DMS153 (cell line): ENCODE data around the gene ARHGAP45.
A peak's percentile ranks its signal among the peaks of the same experiment; 100 is the strongest.
"Not testable (repeated sequence)": the region's sequence is repeated elsewhere in the genome, so short reads cannot be mapped to it uniquely, and the experiment has no call there.

ENCODE experiments used
- DNase-seq: peaks from one replicate; lab custom pipeline; 2025; lab: John Stamatoyannopoulos, UW

Gene ARHGAP45

DNA sequence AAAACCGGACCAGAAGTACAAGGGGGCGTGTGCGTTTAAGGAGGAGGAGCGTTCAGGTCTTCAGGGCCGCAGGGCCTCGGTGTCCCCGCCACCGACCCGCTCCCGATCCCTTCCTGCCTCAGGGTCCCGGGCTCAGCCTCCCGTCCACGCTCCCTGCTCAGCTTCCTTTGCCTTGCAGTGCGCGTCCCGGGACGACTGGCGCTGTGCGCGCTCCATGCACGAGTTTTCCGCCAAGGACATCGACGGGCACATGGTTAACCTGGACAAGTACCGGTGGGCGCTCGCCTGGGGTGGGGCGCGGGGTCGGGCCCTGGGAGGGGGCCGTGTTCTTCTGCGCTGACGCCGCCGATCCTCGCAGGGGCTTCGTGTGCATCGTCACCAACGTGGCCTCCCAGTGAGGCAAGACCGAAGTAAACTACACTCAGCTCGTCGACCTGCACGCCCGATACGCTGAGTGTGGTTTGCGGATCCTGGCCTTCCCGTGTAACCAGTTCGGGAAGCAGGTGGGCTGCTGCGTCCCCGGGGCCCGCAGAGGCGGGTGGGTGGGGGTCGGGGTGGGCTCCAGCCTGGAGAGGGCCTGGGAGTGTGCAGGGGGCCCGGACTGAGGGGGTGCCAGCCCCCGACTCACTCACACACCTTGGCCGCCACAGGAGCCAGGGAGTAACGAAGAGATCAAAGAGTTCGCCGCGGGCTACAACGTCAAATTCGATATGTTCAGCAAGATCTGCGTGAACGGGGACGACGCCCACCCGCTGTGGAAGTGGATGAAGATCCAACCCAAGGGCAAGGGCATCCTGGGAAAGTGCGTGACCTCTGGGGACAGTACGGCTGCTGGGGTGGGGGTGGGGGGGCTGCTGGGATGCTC, 38.3 kb downstream of the ARHGAP45 start:
- no peak for DNase-seq

DNA sequence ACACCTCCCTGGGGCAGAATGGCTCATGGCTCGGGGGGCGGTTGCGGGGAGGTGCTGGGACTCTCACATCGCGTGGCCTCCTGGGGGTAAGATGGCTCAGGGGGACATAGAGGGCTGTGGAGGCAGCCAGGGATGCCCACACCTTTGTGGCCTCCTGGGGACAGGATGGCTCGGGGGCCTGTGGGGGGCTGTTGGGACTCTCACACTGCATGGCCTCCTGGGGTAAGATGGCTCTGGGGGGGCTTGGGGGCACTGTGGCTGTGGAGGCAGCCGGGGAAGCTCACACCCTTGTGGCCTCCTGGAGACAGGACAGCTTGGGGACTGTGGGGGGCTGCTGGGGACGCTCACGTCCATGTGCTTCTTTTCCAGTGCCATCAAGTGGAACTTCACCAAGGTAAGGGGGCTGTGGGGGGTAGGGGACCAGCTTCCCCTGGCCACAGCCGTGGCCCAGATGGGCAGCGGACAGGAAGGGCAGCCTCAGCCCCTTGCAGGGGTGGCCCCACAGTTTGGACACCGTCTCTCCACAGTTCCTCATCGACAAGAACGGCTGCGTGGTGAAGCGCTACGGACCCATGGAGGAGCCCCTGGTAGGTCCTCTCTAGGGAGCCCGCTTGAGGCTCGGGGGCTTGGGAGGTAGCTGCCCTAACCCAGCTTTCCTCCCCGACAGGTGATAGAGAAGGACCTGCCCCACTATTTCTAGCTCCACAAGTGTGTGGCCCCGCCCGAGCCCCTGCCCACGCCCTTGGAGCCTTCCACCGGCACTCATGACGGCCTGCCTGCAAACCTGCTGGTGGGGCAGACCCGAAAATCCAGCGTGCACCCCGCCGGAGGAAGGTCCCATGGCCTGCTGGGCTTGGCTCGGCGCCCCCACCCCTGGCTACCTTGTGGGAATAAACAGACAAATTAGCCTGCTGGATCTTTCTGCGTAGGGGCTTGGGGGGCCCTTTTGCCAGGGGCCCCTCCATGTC, 39.2 kb downstream of the ARHGAP45 start:
- DNase-seq, result no peak

DNA sequence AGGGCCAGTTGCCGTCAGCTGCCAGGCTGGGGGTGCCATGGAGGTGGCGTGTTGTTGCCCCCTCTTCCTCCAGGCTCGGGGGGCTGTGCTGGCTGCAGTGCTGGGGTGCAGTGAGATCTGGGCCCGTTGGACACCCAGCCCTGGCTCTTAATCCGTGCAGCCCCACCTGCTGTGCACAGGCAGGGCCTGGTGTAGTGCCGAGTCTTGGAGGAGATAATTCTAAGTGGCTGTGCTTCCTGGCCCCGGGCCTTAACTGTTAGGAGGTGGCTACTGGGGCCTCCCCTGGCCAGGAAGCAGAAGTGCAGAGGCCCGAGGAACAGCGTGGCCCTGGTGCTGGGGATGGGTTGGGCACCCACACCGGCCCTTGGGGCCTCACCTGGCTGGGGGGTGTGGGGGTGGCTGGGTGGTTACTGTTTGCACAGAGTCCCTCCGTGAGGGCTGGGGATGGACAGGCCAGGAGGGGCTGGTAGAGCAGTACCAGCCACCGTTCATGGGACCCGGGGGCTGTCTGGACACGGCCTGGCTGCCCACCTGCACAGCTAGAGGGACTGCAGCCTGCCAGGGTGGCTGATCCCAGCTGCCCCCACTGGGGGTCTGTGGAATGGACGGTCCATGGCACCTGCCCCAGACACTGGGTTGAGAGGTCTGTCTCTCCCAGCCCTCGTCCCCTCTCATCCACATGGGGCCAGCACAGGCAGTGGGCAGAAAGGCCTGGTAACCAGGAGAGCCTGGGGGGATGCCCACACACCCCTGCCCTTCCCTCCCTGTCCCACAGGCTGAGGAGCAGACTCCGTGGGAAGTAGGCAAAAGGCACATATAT, 40.1 kb downstream of the ARHGAP45 start:
- DNase-seq, result no peak

DNA sequence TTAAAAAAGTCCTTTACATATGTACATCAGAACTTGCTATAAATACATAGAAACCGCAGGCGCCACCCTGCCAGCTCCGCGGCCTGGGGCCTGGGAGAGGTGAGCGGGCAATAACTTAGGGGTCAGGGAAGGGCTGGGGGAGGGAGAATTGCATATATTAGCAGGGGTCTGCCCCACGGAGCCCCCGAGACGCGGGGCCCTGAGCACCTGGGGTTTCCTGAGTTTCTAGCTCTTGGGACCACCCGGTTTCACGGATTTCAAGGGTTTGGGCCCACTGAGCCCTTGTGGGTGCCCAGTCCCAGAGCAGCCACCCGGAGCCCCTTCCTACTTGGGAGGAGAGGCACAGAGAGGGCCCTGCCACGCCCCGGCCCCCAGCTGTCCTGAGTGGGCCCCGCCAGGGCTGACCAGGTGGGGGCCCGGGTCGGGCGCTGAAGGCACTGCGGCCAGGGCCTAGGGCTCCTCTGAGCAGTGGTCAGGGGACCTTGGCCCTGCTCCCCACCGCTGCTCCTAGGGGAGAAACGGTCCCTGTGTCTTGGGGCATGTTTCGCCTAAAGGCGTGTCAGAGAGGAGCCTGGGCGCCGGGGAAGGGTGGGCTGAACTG, 40.8 kb downstream of the ARHGAP45 start:
- no peak for DNase-seq

DNA sequence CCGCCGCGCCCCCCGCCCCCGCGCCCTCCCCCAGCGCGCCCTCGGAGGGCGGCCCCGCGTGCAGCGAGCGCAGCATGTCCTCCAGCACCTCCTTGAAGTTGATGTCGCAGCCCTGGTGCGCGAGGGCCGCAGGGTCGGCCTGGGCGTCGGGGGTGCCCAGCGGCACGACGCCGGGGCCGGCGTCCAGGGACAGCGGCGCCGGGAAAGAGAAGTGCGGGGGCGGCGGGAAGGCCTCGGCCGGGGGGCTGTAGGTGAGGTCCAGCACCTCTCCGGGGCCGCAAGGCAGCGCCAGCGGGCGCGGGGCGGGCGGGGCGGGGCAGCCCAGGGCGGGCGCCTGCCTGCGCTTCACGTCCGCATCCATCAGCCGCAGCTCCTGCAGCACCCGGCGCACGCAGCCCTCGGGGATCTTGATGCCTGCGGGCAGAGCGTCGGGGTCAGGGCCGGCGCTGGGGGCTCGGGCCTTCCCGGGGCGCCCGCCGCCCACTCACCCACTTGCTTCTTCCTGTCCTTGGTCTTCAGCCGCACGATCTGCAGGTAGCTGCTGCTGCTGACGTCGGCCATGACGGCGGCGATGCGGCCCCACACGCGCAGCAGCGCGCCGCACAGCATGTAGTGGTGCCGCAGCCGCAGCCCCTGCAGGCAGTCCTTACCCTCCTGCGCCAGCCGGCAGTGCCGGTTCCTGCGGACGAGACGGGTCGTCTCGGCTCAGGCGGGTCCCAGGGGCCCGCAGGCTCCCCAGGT, 41.5 kb downstream of the ARHGAP45 start:
- no peak for DNase-seq

DNA sequence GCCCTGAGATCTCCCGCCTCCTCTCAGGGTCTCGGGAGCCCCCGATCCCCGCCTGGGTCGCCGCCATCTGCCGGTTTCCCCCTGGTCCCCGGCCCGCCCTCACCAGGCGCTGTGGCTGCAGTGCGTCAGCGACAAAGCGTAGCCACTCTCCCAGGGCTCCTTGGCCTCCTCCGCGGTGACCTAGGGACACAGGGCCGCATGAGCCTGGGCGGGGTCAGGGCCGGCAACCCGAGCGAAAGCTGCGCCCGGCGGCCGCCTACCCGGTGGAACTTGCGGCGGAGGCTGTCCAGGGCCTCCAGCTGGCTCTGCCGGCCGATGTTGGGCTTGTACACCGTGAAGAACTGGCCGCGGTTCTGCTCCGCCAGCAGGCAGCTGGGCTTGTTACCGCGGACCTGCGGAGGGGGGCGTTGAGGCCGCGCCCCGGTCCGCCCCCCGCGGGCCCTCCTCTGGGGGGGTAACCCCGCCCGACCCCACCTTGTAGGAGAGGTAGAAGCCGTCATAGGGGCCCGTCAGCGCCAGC, 42.1 kb downstream of the ARHGAP45 start:
- DNase-seq, result no peak

DNA sequence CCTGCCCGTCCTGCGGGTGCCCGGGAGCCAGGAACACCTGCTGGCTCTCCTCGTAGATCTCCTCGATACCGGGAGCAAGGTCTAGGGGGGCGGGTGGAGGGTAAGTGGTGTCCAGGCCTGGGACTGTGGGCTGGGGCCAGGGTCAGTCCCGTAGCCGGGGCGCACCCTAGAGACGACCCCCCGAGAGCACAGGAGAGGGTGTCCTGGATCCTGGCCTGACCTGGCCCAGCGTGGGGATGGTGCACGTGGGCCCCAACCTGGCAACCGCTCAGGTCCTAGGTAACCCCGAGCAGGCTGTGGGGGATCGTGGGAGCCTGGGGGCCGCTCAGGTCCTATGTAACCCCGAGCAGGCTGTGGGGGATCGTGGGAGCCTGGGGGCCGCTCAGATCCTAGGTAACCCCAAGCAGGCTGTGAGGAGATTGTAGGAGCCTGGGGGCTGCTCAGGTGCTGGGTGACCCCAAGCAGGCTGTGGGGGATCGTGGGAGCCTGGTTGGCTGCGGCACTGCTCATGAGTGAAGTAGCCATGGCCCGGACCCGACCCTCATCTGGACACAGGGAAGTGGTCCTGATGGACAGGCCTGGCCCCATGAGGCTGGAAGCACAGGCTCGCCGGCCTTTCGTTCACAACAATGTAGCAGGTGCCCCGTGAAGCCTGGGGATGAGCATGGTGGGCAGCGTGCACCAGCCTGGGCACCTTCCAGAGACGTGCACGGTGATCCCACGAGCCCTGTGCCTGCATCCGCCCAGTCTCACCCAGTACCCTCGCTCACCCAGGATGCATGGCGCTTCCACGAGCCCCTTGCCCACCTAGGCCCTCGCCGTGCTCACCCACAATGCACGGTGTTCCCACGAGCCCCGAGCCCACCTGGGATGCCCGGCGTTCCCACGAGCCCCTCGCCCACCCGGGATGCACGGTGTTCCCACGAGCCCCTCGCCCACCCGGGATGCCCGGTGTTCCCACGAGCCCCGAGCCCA, 43.0 kb downstream of the ARHGAP45 start:
- DNase-seq, result no peak

DNA sequence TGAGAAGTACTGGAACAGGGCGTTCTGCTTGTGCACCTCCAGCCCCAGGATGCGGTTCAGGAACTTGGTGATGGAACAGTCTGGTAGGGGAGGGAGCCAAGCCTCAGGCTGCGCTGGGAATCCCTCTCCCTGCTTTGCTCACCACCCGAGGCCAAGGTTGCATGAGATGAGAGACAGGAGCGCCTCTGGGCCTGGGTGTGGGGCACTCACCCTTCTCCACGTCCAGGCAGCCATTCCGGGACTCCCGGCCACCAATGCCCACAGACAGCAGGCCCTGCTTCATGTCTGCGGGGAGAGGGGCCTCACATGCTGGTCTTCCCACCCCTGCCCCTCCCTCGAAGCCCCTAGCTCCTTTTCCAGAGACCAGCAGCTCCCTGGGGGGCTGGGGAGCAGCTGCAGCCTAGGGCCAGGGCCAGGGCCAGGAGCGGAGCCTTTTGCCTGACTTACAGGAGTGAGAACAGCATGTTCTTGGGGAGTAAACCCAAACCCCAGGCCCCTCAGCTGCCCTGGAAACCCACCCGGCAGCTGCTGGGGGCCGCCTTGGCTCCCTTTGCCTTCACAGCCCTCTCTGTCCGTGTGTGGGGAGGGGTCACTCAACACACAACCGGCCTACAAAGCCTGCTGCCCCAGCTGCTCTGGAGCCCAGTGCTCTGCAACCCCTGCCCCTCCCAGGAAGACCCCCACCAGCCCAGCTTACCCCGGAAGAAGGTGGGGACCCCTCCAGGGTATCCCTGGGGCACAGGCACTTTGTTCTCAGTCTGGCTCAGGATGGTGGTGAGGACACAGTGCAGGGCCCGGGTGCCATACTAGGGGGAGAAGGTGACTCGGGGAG, 44.1 kb downstream of the ARHGAP45 start:
- DNase-seq, result no peak

DNA sequence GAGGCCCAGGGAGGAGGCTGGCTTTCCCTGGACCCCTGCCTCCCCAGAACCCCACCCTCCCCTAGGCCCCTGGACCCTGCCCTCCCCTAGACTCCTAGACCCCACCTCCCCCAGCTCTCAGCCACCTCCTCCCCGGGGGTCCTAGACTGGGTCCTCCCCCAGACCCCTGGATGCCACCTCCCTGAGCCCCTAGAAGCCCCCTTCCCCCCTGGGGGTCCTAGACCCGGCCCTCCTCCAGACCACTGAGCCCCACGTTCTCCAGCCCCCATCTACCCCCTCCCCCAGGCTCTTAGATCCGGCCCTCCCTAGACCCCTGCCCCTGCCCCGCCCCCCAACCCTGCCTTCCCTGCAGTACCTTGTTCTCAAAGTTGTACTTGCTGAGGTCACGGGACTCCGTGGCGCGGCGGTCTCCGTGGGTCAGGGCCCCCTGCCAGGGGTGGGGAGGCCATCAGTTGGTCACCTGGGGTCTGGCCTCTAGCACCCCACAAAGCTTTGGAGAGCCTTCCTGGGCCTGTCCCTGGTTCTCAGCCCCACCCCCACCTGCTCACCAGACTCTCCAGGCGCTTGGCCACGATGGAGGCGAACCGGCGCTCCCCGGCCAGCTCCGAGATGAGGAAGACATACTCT, 44.8 kb downstream of the ARHGAP45 start:
- DNase-seq, result no peak

DNA sequence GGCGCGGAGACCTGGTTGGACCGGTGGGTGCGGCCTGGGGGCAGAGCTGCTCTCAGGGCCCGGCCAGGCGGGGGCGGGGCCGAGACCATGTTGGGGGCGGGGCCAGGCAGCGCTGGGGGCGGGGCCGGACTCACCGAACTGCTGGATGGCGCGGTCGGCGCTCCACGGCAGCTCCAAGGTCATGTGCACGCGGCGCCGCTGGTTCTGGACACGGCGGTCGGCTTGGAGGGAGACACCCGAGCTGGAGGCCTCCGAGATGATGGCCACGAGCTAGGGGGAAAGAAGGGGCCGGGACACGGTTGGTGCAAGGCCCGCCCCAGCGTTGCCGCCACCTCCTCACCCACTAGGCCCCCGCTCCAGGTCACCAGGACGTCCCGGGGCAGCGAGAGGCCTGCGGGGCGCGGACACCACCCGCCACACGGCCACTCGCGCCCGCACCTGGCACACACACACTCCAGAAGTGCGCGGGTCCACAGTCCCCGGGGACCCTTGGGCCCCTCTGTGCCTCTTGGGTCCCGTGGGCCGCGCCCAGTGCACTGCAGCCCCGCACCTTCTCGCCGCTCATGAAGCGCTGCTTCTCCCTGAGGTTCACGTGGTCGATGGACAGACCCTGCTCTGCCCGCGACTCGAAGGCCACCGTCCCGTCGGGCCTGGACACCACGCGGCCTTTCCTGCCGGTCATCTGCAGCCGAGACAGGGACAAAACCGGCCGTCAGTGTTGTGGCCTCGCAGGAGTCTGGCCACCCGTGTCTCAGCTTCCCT, 45.5 kb downstream of the ARHGAP45 start:
- DNase-seq, result no peak

DNA sequence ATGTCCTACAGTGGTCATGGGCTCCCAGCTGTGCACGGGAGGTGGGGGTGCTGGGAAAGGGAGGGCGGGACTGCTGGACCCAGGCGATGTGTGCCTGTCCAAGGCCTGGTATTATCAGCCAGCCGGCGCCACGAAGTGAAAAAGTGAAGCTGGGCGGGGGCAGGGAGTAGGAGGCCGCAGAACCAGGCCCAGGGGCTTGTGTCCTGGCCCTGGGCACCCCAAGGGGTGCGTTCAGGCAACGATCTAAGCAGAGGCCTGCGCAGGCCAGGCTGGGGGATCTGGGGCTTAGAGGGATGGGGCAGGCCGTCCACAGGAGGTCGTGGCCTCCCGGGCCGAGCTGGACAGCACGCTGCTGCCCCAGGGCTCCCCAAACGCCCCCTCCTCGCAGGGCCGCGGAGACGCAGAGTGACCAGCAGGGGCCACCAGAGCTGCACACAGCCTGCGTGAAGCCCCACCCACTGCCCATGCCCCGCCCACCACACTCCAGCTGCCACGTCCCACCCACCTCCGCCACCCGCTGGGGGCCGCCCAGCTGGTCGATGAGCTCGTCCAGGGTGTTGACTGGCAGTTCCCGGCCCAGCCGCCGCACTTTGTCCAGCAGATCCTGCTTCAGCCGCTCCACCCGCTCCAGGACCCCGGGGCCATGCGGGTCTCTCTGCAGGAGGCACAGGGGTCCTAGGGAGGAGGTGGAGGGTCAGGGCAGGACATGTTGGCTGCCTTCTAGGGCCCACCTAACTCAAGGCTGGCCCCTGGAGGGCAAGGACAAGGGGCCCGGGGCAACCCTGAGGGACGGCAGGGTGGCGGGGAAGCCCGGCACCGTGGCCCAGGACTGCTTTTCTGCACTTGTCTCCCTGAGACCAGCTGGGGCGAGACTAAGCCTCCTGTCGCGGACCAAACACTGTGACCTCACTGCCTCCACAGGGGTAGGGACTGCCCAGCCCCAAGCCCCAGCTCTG, 46.3 kb downstream of the ARHGAP45 start:
- peak; percentile 52 for DNase-seq

DNA sequence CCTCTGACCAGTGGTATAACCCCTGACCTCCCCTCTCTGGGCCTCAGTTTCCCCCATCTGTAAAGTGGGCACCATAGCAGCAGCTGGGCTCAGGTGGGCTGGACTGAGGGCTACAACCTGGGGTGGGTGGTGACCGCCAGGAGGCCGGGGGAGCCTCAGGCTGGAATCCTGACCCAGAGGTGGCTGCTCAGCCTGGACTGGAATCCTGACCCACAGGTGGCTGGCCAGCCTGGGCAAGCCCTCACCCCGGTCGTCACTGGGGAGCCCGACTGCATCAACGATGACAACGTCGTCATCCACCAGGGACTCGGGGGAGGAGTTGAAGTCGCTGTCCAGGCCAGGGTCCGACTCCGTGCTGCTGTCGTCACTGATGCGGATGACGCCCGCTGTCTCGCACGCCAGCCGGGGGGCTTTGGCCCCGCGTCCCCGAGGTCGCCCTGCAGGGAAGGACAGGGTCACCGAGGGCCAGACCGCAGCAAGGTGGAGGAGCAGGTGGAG, 47.1 kb downstream of the ARHGAP45 start:
- no peak for DNase-seq

DNA sequence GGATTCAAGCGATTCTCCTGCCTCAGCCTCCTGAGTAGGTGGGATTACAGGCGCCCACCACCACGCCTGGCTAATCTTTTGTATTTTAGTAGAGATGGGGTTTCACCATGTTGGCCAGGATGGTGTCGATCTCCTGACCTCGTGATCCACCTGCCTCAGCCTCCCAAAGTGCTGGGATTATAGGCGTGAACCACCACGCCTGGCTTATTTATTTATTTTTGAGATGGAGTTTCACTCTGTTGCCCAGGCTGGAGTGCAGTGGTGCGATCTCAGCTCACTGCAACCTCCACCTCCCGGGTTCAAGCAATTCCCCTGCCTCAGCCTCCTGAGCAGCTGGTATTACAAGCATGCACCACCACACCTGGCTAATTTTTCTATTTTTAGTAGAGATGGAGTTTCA, 47.8 kb downstream of the ARHGAP45 start:
- DNase-seq, result not testable (repeated sequence)

DNA sequence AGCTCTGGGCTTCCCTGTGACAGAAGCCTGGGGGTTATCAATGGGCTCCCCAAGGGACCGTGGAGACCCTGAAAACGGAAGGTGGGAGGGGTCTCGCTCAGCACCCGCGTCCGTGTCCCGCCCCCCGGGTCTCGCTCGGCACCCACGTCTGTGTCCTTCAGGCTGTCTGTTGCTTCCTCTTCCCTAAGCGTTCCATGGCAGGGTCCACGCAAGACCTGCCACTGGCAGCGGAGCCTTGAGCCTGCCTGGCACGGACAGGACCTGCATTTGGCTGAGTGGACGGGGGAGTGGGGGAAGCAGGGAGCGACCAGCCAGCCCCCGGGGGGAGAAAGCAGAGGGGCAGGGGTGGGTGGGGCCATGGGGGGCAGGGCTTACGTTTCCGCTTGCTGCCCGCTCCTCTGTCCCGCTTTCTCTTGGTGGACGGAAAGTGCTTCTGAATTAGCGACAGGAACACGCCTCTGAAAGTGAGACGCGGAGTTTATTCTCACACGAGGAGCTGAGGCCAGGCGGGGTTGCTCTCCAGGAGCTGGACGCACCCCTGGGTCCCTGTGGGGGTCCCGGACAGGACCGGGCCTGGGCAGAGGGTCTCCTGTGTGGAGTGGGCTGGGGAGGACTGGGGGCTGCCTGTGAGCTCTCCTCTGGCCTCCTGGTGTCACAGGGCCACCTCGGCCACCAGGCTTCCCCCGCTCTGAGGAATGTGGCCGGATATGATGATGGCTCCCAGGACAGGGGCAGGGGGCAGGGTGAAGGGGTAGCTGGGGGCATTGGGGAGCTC, 48.9 kb downstream of the ARHGAP45 start:
- no peak for DNase-seq
